NOMO-1 treated with dmso at 0.1 percent for 144 hours (cell line): ENCODE results near the gene MYBPH.
A peak's percentile ranks its signal among the peaks of the same experiment; 100 is the strongest.

Experiments used
- DNase-seq: peaks from one replicate; lab custom pipeline; 2025; ENCODE audit not compliant: unreplicated experiment; lab: John Stamatoyannopoulos, UW

Gene MYBPH

DNA sequence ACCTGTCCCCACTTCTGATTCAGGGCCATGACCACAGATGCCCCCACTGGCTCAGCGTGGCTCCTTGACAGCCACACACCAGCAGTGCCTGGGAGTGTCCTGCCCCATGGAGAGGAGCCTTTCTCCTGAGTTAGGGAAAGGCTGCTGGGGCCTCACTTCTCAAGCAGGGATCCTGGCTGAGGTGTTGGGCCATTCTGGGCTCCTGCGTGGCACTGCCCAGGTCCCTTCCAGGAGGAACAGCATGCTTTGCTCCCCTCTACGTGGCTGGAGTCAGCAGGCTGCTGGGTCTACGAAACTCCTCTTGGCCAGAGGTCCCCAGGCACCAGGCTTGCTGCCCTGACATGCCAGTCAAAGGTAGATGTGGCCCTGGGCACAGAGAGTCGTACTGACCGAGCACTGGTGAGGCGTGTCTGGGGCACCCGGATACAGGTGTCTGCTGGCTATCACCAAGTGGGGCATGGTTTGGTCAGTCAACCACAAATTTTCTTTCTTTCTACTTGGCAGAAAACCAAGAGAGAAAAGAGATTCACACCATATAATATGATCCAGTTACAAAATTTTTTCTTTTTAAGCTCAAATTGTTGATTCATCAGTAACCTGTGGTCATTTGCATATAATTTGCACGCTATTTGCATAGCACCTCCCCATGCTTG, 44.0 kb downstream of the MYBPH start:
- DNase-seq: no peak

GRCh38 chr1:203130358-203130985, 45.2 kb downstream of the MYBPH start:
- no peak for DNase-seq

DNA sequence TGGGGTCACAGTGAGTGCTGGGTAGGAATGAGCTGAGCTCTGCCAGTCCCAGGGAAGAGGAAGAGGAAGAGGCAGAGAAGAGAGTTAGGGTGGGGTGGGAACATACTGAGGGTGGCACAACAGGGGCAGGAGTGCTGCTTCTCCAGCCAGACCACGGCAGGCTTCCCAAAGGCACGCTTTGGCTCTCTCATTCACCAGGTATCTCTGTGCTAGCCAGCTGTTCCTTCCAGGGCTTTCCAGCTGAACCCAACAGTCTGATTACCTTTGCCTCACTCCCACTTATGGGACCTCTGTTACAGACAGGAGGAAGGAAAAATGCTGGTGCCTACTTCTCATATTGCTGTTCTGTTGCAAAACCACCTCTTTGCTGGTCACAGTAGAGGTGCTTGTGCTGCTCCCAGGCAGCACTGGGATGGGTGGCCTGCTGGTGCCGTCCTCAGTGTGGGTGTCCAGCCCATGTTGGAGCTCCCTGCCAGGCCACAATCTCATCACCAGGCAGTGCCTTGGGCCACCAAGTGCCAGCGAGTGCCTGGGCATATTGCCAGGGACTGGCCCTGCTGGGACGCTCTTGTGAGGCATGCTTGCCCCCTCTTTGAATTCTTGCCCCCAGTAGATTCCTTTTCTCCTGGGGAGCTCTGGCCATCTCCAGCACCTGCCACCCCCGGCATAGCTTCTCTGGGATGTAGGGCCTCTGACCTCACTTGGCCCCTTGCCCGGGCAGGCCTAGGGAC, 46.0 kb downstream of the MYBPH start:
- no peak for DNase-seq

- no peak for DNase-seq
Measured at GRCh38 chr1:203128716-203129500, 46.7 kb downstream of the MYBPH start.

DNA sequence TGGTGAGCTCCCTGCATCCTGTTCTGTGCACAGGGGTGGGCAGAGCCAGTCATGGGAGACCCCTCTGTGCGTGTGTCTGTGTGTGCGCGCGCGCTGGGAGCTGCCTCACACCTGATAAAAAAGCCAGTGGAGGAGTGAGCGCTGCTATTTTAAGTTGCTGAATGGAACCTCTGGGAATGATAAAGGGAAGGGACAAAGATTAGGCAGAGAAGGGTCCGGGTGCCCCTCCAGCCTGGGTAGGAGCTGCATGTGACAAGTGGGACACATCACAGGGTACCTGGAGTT, 47.3 kb downstream of the MYBPH start:
- no peak for DNase-seq

- peak; percentile 34 for DNase-seq
Measured at GRCh38 chr1:203127666-203128430, 47.8 kb downstream of the MYBPH start, which contains the start of gene ADORA1. ADORA1 (plus strand) TSS chr1:203127726; CDS start chr1:203128842, 1,116 bp downstream.

- no peak for DNase-seq
Measured at GRCh38 chr1:203126866-203127665, 48.6 kb downstream of the MYBPH start.

DNA sequence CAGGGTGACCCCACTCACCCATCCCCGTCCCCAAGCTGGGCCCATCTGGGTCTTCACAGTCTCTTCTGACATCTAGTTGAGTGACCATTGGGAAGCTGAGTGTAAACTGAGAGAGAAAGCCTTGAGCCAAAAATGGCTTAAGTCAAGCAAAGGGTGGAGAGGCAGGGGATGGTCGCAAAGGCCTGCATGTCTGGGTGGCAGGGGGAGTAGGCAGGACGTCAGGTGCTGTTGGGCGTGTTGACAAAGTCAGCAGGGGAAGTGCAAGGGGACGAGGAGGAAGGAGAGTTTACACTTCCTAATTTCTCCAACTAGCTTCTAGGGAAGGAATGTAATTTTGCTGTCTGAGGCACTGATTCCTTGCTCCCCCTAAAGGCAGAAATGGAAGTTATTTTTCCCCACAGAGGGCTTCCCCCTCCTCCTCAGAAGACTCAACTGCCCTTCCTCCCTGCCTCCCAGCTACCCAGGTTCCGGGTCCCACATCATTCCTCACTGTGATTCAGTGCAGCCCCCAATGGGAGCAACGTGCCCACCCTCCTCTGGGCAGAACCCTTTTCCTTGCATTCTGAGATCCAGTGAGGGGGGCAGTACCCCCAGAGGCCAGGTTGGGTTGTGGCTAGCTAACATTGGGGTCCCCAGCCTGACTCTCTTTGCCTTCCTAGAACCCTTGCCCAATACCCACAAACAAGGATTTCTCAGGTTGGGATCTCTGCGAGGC, 49.3 kb downstream of the MYBPH start:
- DNase-seq: no peak

GRCh38 chr1:203124546-203125317, 50.9 kb downstream of the MYBPH start:
- DNase-seq: no peak

GRCh38 chr1:203124011-203124410, 51.6 kb downstream of the MYBPH start:
- DNase-seq: no peak

DNA sequence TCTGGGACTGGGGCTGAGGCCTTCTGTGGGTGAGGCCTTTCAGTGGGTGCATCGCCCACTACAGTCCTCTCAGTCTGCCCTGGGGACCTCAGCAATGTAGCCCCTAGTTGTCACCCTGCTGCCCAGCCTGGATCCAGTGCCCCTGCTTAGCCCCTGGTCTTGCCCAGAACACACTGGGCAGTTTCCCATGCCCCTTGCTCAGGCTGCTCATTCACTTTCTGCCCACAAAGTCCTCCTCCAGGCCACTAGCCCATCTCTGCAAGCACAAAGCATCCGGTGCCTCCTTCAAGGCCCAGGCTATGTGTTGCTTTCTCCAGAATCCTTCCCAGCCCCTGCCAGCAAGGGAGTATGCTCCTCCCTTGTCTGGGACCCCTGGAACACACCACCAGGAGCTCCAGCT, 53.5 kb downstream of the MYBPH start:
- DNase-seq: no peak

GRCh38 chr1:203121186-203122015, 54.2 kb downstream of the MYBPH start:
- peak; percentile 54 for DNase-seq

- DNase-seq: no peak
Measured at GRCh38 chr1:203120325-203121153, 55.1 kb downstream of the MYBPH start.
